ENCODE measurements around the gene LTB4R2.

GRCh38 chr14:24261969-24262327 is 48.0 kb upstream of the LTB4R2 start:
- TF ChIP-seq CTCF (conservative IDR thresholded peaks at IDR 0.05; ENCODE audit: low read length), result no peak
- no peak for TF ChIP-seq EZH2phosphoT487 (IDR thresholded peaks at IDR 0.05; ENCODE audit: borderline replicate concordance, low read depth, low read length)

Data from OCI-LY7 (cell line).